CD14-positive monocyte (primary cell): ENCODE measurements around the gene MKLN1. TPM values are rescaled to one million over a fixed set of nuclear protein-coding genes. Genes with fewer than 3 reads are reported as not detected.

ENCODE experiments used
- DNase-seq, 3 donors: peaks; one replicate each; pipeline ENCODE4 v3.0.0-alpha.2; 2011 to 2022
- H2AFZ ChIP-seq: 2 replicates; pipeline ENCODE4 v1.6.0; 2012; ENCODE audit warnings: mild to moderate bottlenecking, low read depth, low read length, inconsistent platforms; ENCODE audit not compliant: insufficient read depth, poor library complexity, severe bottlenecking
- H3K27ac ChIP-seq, 2 donors: 1 replicate in 1 of 2; 2 replicates in 1 of 2; pipeline ENCODE4 v1.5.1; 2012 to 2013; ENCODE audit warnings: low read length in 2 of 2, control low read depth in 1 of 2, inconsistent platforms in 1 of 2, low read depth in 1 of 2, mild to moderate bottlenecking in 1 of 2
- H3K27me3 ChIP-seq, 2 donors: one replicate each; pipeline versions ENCODE4 v1.6.0 to v1.6.1; 2011 to 2013; ENCODE audit warnings: low read length in 2 of 2; ENCODE audit not compliant: control insufficient read depth in 2 of 2, insufficient read depth in 2 of 2
- H3K36me3 ChIP-seq, 2 donors: replicated peaks in 1 of 2; 1 replicate in 1 of 2; 2 replicates in 1 of 2; pipeline versions ENCODE4 v1.5.1 to v1.6.1; 2012 to 2013; ENCODE audit warnings: low read length in 2 of 2, control low read depth in 1 of 2, inconsistent platforms in 1 of 2, mild to moderate bottlenecking in 1 of 2; ENCODE audit not compliant: insufficient read depth in 2 of 2, control insufficient read depth in 1 of 2
- H3K4me1 ChIP-seq, 2 donors: 1 replicate in 1 of 2; 2 replicates in 1 of 2; pipeline versions ENCODE4 v1.5.1 to v1.6.1; 2012 to 2013; ENCODE audit warnings: low read length in 2 of 2, control low read depth in 1 of 2, inconsistent platforms in 1 of 2, mild to moderate bottlenecking in 1 of 2, moderate library complexity in 1 of 2; ENCODE audit not compliant: insufficient read depth in 2 of 2, control insufficient read depth in 1 of 2
- H3K4me2 ChIP-seq: replicated peaks from 2 replicates; pipeline ENCODE3; 2012; ENCODE audit warnings: low read length, moderate library complexity, mild to moderate bottlenecking; ENCODE audit not compliant: poor library complexity, severe bottlenecking; ENCODE audit errors: extremely low read depth
- H3K4me3 ChIP-seq, 3 experiments: fragments of 200-600 bp in 1 of 3; sonication (generic) in 1 of 3; replicated peaks in 1 of 3; 1 replicate in 2 of 3; 2 replicates in 1 of 3; pipeline ENCODE4 v1.5.1; 2011 to 2013; ENCODE audit warnings: low read length in 3 of 3, mild to moderate bottlenecking in 3 of 3, control low read depth in 2 of 3, low read depth in 2 of 3, inconsistent platforms in 1 of 3, moderate library complexity in 1 of 3
- H3K79me2 ChIP-seq: 2 replicates; pipeline ENCODE4 v1.6.0; 2012; ENCODE audit warnings: mild to moderate bottlenecking, control low read depth, inconsistent platforms, low read length, moderate library complexity; ENCODE audit not compliant: insufficient read depth
- H3K9ac ChIP-seq: 2 replicates; pipeline ENCODE4 v1.6.0; 2017; ENCODE audit warnings: low read length, mild to moderate bottlenecking; ENCODE audit not compliant: insufficient read depth, poor library complexity, severe bottlenecking
- H3K9me3 ChIP-seq, 2 donors: replicated peaks in 1 of 2; 1 replicate in 1 of 2; 2 replicates in 1 of 2; pipeline versions ENCODE4 v1.5.1 to v1.6.1; 2012 to 2013; ENCODE audit warnings: low read length in 2 of 2, control low read depth in 1 of 2; ENCODE audit not compliant: control insufficient read depth in 1 of 2, insufficient read depth in 1 of 2
- H4K20me1 ChIP-seq: 2 replicates; pipeline ENCODE4 v1.6.0; 2012; ENCODE audit warnings: mild to moderate bottlenecking, low read length, control low read depth, moderate library complexity; ENCODE audit not compliant: insufficient read depth
- H3K27ac Mint-ChIP-seq, 7 donors: one replicate each; pipeline ENCODE4 v1.8.0; 2020; ENCODE audit warnings: mild to moderate bottlenecking in 7 of 7, mixed read lengths in 7 of 7, moderate library complexity in 6 of 7, inconsistent platforms in 2 of 7
- H3K27me3 Mint-ChIP-seq, 3 donors: one replicate each; pipeline ENCODE4 v1.8.0; 2021 to 2022; ENCODE audit warnings: low read depth in 3 of 3, mild to moderate bottlenecking in 3 of 3, mixed read lengths in 3 of 3, moderate library complexity in 3 of 3, inconsistent platforms in 1 of 3
- H3K36me3 Mint-ChIP-seq, 2 donors: one replicate each; pipeline ENCODE4 v1.8.0; 2020; ENCODE audit warnings: mixed read lengths in 2 of 2, inconsistent platforms in 1 of 2, mild to moderate bottlenecking in 1 of 2
- H3K4me1 Mint-ChIP-seq: one replicate; pipeline ENCODE4 v1.8.0; 2020; ENCODE audit warnings: mild to moderate bottlenecking, mixed read lengths
- H3K4me3 Mint-ChIP-seq, 2 donors: one replicate each; pipeline ENCODE4 v1.8.0; 2020; ENCODE audit warnings: mild to moderate bottlenecking in 2 of 2, mixed read lengths in 2 of 2, moderate library complexity in 1 of 2
- H3K9me3 Mint-ChIP-seq, 7 donors: one replicate each; pipeline ENCODE4 v1.8.0; 2020 to 2022; ENCODE audit warnings: mixed read lengths in 7 of 7, mild to moderate bottlenecking in 6 of 7, moderate library complexity in 6 of 7, inconsistent platforms in 2 of 7
- WGBS: methylation state at CpG from one replicate; pipeline ENCODE4 v1.1.5; 2013; ENCODE audit warnings: missing lambda C conversion rate; ENCODE audit not compliant: insufficient coverage; 5-methylcytosine and 5-hydroxymethylcytosine counted together
- intact Hi-C, 2 donors: fragments of 100-400 bp; cut with micrococcal nuclease; formaldehyde crosslinking; loops; one replicate each; pipeline versions ENCODE4 v1.15.0 to v1.15.1; 2023
- polyA plus RNA-seq, 3 donors: library from polyadenylated mRNA; depleted of rRNA in 1 of 3; unstranded in 2 of 3; stranded (reverse) in 1 of 3; fragments of 300-500 nt in 2 of 3; fragments of >200 nt in 1 of 3; fragmentation: Illumina TruSeq in 2 of 3; gene quantifications; 1 replicate in 2 of 3; 2 replicates in 1 of 3; pipeline ENCODE4 v1.2.3, GENCODE V29; 2012 to 2021
- TF ChIP-seq, protein P1 (sequence below): fragments of 200-600 bp; IDR thresholded peaks from one replicate; pipeline ENCODE4 v1.8.0; 2022; ENCODE audit warnings: antibody characterized with exemption, mild to moderate bottlenecking

MKLN1 gene
- polyA plus RNA-seq, 3 donors = 12.2 to 18.5 (median 17.2) TPM

DNA sequence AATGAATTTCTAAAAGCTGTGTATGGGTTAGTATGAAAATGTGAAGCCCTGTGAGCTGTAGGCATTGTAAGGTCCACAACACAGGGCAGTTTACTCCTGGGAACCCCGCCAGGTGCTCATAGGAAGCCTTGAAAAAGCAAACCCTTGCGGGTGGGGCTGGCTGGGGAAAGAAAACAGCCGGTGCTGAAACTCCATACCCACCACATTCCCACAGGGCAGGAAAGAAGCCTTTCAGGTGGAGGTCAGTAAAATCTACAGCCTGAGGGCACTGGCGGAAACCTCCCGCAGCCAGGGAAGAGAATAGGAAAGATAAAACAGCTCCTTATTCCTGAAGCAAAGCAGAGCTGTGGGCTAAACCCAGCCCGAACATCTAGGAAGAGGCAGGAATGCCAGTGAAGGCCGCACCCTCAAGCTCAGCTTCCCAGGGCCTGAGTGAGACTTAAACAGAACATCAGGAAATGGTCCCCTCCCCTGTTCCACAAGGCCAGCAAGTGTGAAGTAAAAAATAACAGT, 194.0 kb downstream of the MKLN1 start:
- Histone ChIP-seq H3K4me3 (no peak overlapping the region), H2AFZ (no peak overlapping the region), H3K9me3 (no peaks in the 10 kb centered on the region), H3K36me3 (no peaks in the 10 kb centered on the region), H3K27me3 (no peaks in the 10 kb centered on the region), H3K27ac (no peak overlapping the region), H3K79me2 (no peaks in the 10 kb centered on the region), H3K4me2 (no peak overlapping the region), H4K20me1 (no peaks in the 10 kb centered on the region), H3K9ac (no peak overlapping the region), H3K4me1 (no peaks in the 10 kb centered on the region)
- intact Hi-C loops = no loop called here
- H3K27me3 Mint-ChIP-seq = peaks cover 0 to 5% (median 0%) of the 10 kb centered on the region in 3 donors
- H3K9me3 Mint-ChIP-seq = peaks cover 0 to 1% (median 0%) of the 10 kb centered on the region in 7 donors
- H3K36me3 Mint-ChIP-seq = no peaks in the 10 kb centered on the region
- no peak overlapping the region for H3K4me3 Mint-ChIP-seq
- TF ChIP-seq, protein P1, sequence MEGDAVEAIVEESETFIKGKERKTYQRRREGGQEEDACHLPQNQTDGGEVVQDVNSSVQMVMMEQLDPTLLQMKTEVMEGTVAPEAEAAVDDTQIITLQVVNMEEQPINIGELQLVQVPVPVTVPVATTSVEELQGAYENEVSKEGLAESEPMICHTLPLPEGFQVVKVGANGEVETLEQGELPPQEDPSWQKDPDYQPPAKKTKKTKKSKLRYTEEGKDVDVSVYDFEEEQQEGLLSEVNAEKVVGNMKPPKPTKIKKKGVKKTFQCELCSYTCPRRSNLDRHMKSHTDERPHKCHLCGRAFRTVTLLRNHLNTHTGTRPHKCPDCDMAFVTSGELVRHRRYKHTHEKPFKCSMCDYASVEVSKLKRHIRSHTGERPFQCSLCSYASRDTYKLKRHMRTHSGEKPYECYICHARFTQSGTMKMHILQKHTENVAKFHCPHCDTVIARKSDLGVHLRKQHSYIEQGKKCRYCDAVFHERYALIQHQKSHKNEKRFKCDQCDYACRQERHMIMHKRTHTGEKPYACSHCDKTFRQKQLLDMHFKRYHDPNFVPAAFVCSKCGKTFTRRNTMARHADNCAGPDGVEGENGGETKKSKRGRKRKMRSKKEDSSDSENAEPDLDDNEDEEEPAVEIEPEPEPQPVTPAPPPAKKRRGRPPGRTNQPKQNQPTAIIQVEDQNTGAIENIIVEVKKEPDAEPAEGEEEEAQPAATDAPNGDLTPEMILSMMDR = no peak
- H3K4me1 Mint-ChIP-seq = peaks cover 9% of the 10 kb centered on the region
- no peak overlapping the region for H3K27ac Mint-ChIP-seq
- DNase-seq = no peak
- WGBS = 100% methylated on average over 2 of the region's 7 CpGs

- TF ChIP-seq, protein P1 = no peak
- H3K4me1 Mint-ChIP-seq = peaks cover 10% of the 10 kb centered on the region
- H3K27ac Mint-ChIP-seq = no peak overlapping the region
- Histone ChIP-seq H3K27me3 (no peaks in the 10 kb centered on the region), H3K9me3 (no peaks in the 10 kb centered on the region), H2AFZ (no peak overlapping the region), H3K4me3 (no peak overlapping the region), H3K4me2 (no peak overlapping the region), H3K36me3 (no peaks in the 10 kb centered on the region), H3K27ac (no peak overlapping the region), H4K20me1 (no peaks in the 10 kb centered on the region), H3K4me1 (no peaks in the 10 kb centered on the region), H3K9ac (no peak overlapping the region), H3K79me2 (no peaks in the 10 kb centered on the region)
- peaks cover 0 to under 1% (median 0%) of the 10 kb centered on the region in 7 donors for H3K9me3 Mint-ChIP-seq
- peak overlapping the region in 1 of 2 donors; percentile 46 for H3K4me3 Mint-ChIP-seq
- no peaks in the 10 kb centered on the region for H3K36me3 Mint-ChIP-seq
- WGBS = 88% methylated on average over 11 of the region's 11 CpGs
- H3K27me3 Mint-ChIP-seq = peaks cover 0 to 5% (median 0%) of the 10 kb centered on the region in 3 donors
- intact Hi-C loops = no loop called here
- no peak for DNase-seq
These were observed 194.8 kb downstream of the MKLN1 start for GRCh38 chr7:131522325-131522930.
